Brain pericyte (primary cell): ENCODE data around the gene OR11H6.
"Not testable (repeated sequence)": the region's sequence is repeated elsewhere in the genome, so short reads cannot be mapped to it uniquely, and the experiment has no call there.

ENCODE experiments used
- DNase-seq: peaks from one replicate; pipeline ENCODE4 v3.0.0-alpha.2; 2012; ENCODE audit warnings: low read depth, low spot score

OR11H6 gene, protein sequence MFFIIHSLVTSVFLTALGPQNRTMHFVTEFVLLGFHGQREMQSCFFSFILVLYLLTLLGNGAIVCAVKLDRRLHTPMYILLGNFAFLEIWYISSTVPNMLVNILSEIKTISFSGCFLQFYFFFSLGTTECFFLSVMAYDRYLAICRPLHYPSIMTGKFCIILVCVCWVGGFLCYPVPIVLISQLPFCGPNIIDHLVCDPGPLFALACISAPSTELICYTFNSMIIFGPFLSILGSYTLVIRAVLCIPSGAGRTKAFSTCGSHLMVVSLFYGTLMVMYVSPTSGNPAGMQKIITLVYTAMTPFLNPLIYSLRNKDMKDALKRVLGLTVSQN

DNA sequence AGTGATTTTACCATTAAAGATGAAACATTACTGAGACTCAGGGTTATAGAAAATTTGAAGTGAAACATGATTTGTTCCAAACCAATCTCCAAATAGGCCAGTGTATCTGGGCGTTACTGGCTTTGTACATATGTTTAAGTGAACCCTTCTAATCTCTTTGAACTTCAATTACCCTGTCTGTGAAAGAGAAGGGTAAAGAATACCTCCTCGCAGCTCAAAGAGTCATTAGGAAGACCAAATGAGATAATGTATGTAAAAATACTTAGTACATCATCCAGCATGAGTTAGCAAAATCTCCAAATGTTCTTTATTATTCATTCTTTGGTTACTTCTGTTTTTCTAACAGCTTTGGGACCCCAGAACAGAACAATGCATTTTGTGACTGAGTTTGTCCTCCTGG, at the start of gene OR11H6:
Gene OR11H6, plus strand, starts transcription at position 301 of the 400 bp plus-strand sequence. Its CDS starts 0 bp downstream, at position 301.
- no peak for DNase-seq

DNA sequence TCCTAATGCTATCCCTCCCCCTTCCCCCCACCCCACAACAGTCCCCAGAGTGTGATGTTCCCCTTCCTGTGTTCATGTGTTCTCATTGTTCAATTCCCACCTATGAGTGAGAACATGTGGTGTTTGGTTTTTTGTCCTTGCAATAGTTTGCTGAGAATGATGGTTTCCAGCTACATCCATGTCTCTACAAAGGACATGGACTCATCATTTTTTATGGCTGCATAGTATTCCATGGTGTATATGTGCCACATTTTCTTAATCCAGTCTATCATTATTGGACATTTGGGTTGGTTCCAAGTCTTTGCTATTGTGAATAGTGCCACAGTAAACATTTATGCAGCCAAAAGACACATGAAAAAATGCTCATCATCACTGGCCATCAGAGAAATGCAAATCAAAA, 49.3 kb upstream of the OR11H6 start:
- DNase-seq: not testable (repeated sequence)

DNA sequence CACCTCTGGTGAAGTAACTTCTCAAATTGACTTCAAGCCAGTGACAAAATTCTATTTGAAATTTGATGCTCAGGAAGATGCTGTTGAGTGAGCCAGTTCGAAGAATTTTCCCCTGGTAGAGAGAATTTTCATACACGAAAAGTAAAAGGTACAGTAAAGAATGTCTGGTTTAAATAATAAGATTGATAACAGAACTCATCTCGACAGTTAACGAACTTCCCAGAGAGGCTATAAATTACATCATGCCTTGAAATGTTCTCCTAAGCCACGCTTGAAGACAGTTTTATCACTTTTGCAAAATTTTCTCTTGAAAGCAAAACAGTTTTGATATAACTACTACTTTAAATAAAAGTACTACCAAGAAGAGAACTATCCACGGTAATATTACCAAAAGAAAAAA, 47.2 kb upstream of the OR11H6 start:
- no peak for DNase-seq

DNA sequence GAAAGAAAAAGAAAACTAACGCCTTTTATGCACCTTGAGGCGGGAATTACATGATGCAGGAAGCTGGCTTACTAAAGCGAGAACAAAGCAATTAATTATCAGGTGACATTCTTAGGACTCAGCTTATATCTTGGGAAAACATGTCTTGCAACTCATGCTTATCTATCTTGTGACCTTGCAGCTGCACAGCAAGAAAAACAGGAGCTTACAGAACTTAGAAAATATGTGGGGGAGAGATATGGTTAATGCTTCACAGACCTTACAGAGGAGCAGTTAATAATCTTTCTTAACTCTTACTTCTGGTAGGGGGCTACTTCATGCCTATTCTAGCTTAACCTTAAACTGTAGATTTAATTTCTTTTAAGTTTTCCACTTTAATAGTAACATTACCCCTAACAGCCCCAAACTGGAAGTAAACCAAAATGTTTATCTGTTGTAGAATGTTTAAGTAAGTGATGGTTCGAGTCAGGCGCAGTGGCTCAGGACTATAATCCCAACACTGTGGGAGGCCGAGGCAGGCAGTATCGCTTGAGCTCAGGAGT, 46.0 kb upstream of the OR11H6 start:
- DNase-seq: no peak

- DNase-seq: no peak
Observed at GRCh38 chr14:20179218-20179617, 44.3 kb upstream of the OR11H6 start.

- no peak for DNase-seq
Observed at GRCh38 chr14:20179880-20180279, 43.6 kb upstream of the OR11H6 start.

GRCh38 chr14:20180486-20180885, 43.0 kb upstream of the OR11H6 start:
- DNase-seq: no peak

GRCh38 chr14:20184181-20184580, 39.3 kb upstream of the OR11H6 start:
- DNase-seq: no peak

DNA sequence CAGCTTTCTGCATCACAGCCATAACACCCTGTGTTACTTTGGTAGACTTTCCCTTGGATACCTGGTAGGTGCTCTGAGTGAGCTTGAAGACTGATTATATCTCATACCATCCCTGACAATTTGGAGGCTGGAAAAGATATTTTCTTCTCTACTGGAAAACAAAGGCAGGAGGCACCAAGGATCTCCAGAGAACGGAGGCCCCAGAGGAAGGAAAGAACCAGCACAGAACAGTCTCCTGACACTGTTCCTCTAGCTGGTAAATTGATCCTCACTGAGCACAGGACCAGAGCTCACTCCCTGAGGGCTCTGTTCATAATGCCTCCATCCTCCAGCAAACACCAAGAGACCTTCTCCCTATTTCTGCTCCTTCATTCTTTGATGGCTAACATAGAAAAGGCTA, 32.9 kb upstream of the OR11H6 start, which contains the start of gene OR11G2:
Gene OR11G2, plus strand, starts transcription at position 301 of the 400 bp plus-strand sequence. CDS start 6,542 bp downstream, outside the sequence.
- no peak for DNase-seq

- no peak for DNase-seq
Observed at GRCh38 chr14:20191396-20191795, 32.1 kb upstream of the OR11H6 start.

- no peak for DNase-seq
Observed at GRCh38 chr14:20194101-20194500, 29.4 kb upstream of the OR11H6 start.

GRCh38 chr14:20195170-20195569, 28.3 kb upstream of the OR11H6 start:
- DNase-seq: not testable (repeated sequence)

DNA sequence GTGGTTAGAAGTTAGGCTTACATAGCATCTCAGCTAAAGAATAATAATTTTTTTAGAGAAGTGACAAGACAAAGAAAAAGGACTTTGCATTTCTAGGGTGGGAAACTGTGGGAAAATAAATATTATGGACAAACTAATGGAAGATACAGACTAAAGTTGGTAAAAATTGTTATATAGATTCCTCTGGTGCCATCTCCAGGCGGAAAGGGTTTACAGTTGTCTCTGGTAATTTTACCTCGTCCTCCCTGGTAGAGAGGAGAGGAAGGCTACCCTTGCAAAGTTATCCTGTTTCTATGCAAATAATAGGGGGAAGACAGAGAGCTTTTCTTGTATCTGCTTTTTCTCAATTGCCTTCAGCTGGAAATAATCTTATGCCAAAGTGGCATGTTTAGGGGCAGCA, 27.6 kb upstream of the OR11H6 start:
- no peak for DNase-seq

GRCh38 chr14:20197459-20197858, 26.1 kb upstream of the OR11H6 start:
- no peak for DNase-seq

- no peak for DNase-seq
Observed at GRCh38 chr14:20198991-20199390, 24.5 kb upstream of the OR11H6 start.

DNA sequence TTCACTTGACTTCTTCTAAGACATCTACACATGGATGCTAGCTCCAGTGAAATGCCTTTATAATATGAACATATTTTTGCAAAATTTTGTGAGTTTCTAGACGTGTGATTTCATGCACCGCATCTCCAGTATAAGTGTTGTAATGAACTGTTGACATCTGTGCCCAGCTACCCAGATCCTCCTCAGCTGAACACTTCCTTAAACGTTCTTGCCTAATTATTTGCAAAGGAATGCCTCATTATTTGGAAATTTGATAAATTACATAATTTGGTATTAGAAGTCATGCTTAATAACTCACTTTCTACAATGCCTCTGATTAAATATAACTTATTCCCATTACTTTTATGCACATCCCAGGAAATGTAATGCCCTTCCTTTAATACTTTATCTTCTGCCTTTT, 18.8 kb upstream of the OR11H6 start:
- no peak for DNase-seq

DNA sequence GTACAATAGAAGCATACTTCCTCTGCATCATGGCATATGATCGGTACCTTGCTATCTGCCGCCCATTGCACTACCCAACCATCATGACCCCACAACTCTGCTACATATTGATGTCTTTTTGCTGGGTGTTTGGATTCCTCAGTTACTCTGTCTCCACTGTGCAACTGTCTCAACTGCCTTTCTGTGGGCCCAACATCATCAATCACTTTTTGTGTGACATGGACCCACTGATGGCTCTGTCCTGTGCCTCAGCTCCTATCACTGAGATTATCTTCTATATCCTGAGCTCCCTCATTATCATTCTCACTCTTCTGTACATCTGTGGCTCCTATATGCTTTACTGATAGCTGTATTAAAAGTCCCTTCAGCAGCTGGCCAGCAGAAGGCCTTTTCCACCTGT, 13.9 kb upstream of the OR11H6 start:
- no peak for DNase-seq

DNA sequence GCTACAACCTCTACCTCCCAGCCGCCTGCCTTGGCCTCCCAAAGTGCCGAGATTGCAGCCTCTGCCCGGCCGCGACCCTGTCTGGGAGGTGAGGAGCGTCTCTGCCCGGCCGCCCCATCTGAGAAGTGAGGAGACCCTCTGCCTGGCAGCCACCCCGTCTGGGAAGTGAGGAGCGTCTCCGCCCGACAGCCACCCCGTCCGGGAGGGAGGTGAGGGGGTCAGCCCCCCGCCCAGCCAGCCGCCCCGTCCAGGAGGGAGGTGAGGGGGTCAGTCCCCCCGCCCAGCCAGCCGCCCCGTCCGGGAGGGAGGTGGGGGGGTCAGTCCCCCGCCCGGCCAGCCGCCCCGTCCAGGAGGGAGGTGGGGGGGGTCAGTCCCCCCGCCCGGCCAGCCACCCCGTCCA, 11.1 kb upstream of the OR11H6 start:
- not testable (repeated sequence) for DNase-seq

DNA sequence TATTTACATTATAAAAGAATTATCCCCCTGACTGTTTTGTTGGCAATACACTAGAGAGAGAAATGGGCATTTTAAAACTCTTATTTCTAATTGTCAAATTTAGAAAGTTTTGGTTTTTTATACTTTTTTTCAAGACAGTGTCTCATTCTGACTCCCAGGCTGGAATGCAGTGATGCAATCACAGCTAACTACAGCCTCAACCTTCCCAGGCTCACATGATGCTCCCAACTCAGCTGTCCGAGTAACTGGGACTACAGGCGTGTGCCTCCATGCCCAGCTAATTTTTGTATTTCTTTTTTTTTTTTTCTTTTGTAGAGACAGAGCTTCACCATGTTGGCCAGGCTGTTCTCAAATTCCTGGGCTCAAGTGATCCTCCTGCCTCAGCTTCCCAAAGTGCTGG, 8.3 kb upstream of the OR11H6 start:
- DNase-seq: no peak

DNA sequence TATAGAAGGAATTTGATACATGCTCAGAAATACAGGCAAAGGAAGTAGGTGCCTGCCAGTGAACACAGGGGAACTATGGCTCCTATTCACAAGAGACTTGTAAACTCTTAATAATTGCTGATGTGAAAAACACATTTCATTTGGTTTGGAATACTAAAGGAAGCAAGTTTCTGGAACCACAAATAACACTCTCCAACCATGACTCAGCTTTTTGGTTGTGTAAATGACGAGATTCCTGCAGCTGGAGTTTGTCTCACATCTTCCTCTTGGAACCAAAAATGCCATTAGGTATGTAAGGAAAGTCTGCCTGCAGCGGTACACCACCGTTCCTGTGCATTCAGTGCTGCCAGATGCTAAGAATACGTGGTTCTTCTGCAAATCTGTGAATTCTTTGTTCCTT, 4.5 kb upstream of the OR11H6 start:
- no peak for DNase-seq

GRCh38 chr14:20228681-20229080, 5.2 kb downstream of the OR11H6 start, which contains the start of gene OR11H7:
Gene OR11H7, plus strand, starts transcription at chr14:20228981.
- no peak for DNase-seq

GRCh38 chr14:20235415-20235814, 11.9 kb downstream of the OR11H6 start:
- not testable (repeated sequence) for DNase-seq

GRCh38 chr14:20247646-20248246, 24.2 kb downstream of the OR11H6 start:
- no peak for DNase-seq
